Activated CD4-positive, alpha-beta T cell treated with anti-CD3 and anti-CD28 coated beads for 36 hours (primary cell): Measurements from ENCODE around the gene LRRC10B. TPM values are rescaled to one million over a fixed set of nuclear protein-coding genes. Genes with fewer than 3 reads are reported as not detected.
A peak's percentile ranks its signal among the peaks of the same experiment; 100 is the strongest.

ENCODE experiments used
- ATAC-seq: fragments of 200-7000 bp; cut with Tn5 transposase; one replicate; pipeline ENCODE4 v1.10.0; 2021; ENCODE audit warnings: mild to moderate bottlenecking, moderate library complexity
- CTCF ChIA-PET: fragments of 350-600 bp; sonication (Branson Sonifier 250); formaldehyde crosslinking; loops from one replicate; lab custom pipeline; 2021; ENCODE audit warnings: antibody characterized with exemption; lab: Charles Lee
- POLR2A ChIA-PET: fragments of 350-600 bp; sonication (Branson Sonifier 250); formaldehyde crosslinking; loops from one replicate; lab custom pipeline; 2021; ENCODE audit warnings: antibody characterized with exemption, inconsistent platforms; lab: Charles Lee
- DNase-seq: peaks from one replicate; pipeline ENCODE4 v3.0.0-alpha.2; 2020
- H3K27ac Mint-ChIP-seq: one replicate; pipeline ENCODE4 v1.8.0; 2021; ENCODE audit warnings: mixed read lengths
- H3K27me3 Mint-ChIP-seq: one replicate; pipeline ENCODE4 v1.8.0; 2021; ENCODE audit warnings: mixed read lengths
- H3K36me3 Mint-ChIP-seq: one replicate; pipeline ENCODE4 v1.8.0; 2021; ENCODE audit warnings: low read depth, mixed read lengths
- H3K4me1 Mint-ChIP-seq: one replicate; pipeline ENCODE4 v1.8.0; 2021; ENCODE audit warnings: mixed read lengths
- H3K4me3 Mint-ChIP-seq: one replicate; pipeline ENCODE4 v1.8.0; 2021; ENCODE audit warnings: mild to moderate bottlenecking, moderate library complexity, mixed read lengths
- H3K9me3 Mint-ChIP-seq: one replicate; pipeline ENCODE4 v1.8.0; 2021; ENCODE audit warnings: low read depth, mixed read lengths
- intact Hi-C, 2 experiments: fragments of 100-400 bp; cut with DNase I in 1 of 2; cut with micrococcal nuclease in 1 of 2; formaldehyde crosslinking; loops; one replicate each; pipeline versions ENCODE4 v1.14.2 to v1.15.1; 2022 to 2024; cut with DNase I, micrococcal nuclease
- total RNA-seq, 2 experiments: library from RNA; stranded (reverse); gene quantifications; one replicate each; pipeline ENCODE4 v1.2.3, GENCODE V29; 2021

Gene LRRC10B
- total RNA-seq, 2 experiments from 2014 or later: not detected

- no peak overlapping the region for H3K4me3 Mint-ChIP-seq
- ChIA-PET CTCF (interaction anchor here (0.7 to 2.0 kb wide), 6 partner anchors 11 to 118 kb away, joined by 3 to 9 read pairs (median 4); partner anchors contain the start of gene TMEM216), POLR2A (no interaction called here)
- no peak for ATAC-seq
- H3K36me3 Mint-ChIP-seq: no peaks in the 10 kb centered on the region
- DNase-seq: no peak
- intact Hi-C loops: no loop called here
- no peak overlapping the region for H3K27ac Mint-ChIP-seq
- H3K4me1 Mint-ChIP-seq: peaks cover 6% of the 10 kb centered on the region
- H3K27me3 Mint-ChIP-seq: peaks cover 36% of the 10 kb centered on the region
- no peaks in the 10 kb centered on the region for H3K9me3 Mint-ChIP-seq
Observed at GRCh38 chr11:61510166-61510919, 1.8 kb downstream of the LRRC10B start.

- ChIA-PET CTCF (interaction anchor here (0.7 to 1.8 kb wide), 4 partner anchors 10 to 65 kb away, joined by 3 to 9 read pairs (median 4); no protein-coding TSS in a partner anchor), POLR2A (no interaction called here)
- intact Hi-C loops: no loop called here
- DNase-seq: no peak
- no peak overlapping the region for H3K4me3 Mint-ChIP-seq
- H3K27ac Mint-ChIP-seq: no peak overlapping the region
- H3K36me3 Mint-ChIP-seq: no peaks in the 10 kb centered on the region
- no peaks in the 10 kb centered on the region for H3K9me3 Mint-ChIP-seq
- ATAC-seq: no peak
- H3K4me1 Mint-ChIP-seq: peaks cover 6% of the 10 kb centered on the region
- H3K27me3 Mint-ChIP-seq: peaks cover 36% of the 10 kb centered on the region
Observed at GRCh38 chr11:61510974-61511373, 2.4 kb downstream of the LRRC10B start.

- intact Hi-C loops: no loop called here
- ATAC-seq (no peak), DNase-seq (no peak)
- ChIA-PET POLR2A (no interaction called here), CTCF (interaction anchor here (0.8 to 1.8 kb wide), 5 partner anchors 10 to 1953 kb away, joined by 3 to 9 read pairs (median 5); no protein-coding TSS in a partner anchor)
- Mint-ChIP-seq H3K4me3 (no peak overlapping the region), H3K36me3 (no peaks in the 10 kb centered on the region), H3K9me3 (no peaks in the 10 kb centered on the region), H3K4me1 (peaks cover 6% of the 10 kb centered on the region), H3K27me3 (peaks cover 34% of the 10 kb centered on the region), H3K27ac (no peak overlapping the region)
Observed at GRCh38 chr11:61511383-61511782, 2.8 kb downstream of the LRRC10B start.

- ATAC-seq (no peak), DNase-seq (no peak)
- POLR2A ChIA-PET: interaction anchor here (0.5 kb wide), 1 partner anchor 74 kb away, joined by 5 read pairs; no protein-coding TSS in a partner anchor
- peaks cover 34% of the 10 kb centered on the region for H3K27me3 Mint-ChIP-seq
- intact Hi-C loops: no loop called here
- CTCF ChIA-PET: interaction anchor here (0.6 to 1.8 kb wide), 5 partner anchors 20 to 77 kb away, joined by 3 to 9 read pairs (median 4); no protein-coding TSS in a partner anchor
- no peaks in the 10 kb centered on the region for H3K36me3 Mint-ChIP-seq
- no peak overlapping the region for H3K4me3 Mint-ChIP-seq
- no peak overlapping the region for H3K27ac Mint-ChIP-seq
- H3K4me1 Mint-ChIP-seq: peaks cover 11% of the 10 kb centered on the region
- no peaks in the 10 kb centered on the region for H3K9me3 Mint-ChIP-seq
Observed at GRCh38 chr11:61512435-61512834, 3.9 kb downstream of the LRRC10B start.

DNA sequence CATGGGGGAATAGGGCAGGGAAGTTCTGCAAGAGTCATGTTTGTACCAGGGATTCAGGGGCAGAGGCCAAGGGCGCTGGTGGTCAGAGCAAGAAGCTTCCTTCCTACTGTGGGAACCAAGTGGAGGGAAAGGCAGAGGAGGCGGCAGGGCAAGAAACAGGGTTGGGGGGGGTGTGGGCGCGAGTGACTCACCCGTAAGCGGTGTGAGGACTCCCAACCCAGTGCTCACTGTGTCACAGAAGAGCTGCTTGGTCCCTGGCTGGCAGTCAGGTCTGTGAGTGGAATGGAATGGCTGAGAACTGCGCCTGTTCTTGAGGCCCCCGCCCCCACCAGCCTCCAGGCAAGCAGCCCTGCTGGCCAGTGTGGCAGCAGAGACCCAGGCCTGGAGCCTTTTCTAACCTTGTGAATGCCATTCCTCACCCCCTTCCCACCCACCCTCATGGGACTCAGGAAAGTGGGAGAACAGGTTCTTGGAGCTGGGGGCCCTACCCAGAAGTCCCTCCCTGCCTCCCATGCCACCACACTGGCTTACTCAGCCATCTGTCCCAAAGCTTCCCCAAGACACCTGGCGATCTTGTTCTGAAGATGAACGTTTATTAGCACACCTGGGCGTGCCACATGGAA is 4.7 kb downstream of the LRRC10B start:
- ChIA-PET POLR2A (no interaction called here), CTCF (interaction anchor here (0.6 to 1.6 kb wide), 5 partner anchors 11 to 62 kb away, joined by 3 to 5 read pairs (median 4); no protein-coding TSS in a partner anchor)
- peaks cover 6% of the 10 kb centered on the region for H3K4me1 Mint-ChIP-seq
- no peak for ATAC-seq
- H3K27me3 Mint-ChIP-seq: peaks cover 28% of the 10 kb centered on the region
- no peak overlapping the region for H3K27ac Mint-ChIP-seq
- intact Hi-C loops: no loop called here
- DNase-seq: no peak
- H3K36me3 Mint-ChIP-seq: no peaks in the 10 kb centered on the region
- no peak overlapping the region for H3K4me3 Mint-ChIP-seq
- no peaks in the 10 kb centered on the region for H3K9me3 Mint-ChIP-seq

GRCh38 chr11:61514050-61514917 is 5.7 kb downstream of the LRRC10B start:
- Mint-ChIP-seq H3K27ac (no peak overlapping the region), H3K27me3 (peaks cover 27% of the 10 kb centered on the region), H3K9me3 (no peaks in the 10 kb centered on the region), H3K36me3 (no peaks in the 10 kb centered on the region), H3K4me1 (peaks cover 6% of the 10 kb centered on the region), H3K4me3 (no peak overlapping the region)
- CTCF ChIA-PET: interaction anchor here (0.9 to 4.4 kb wide), 6 partner anchors 12 to 67 kb away, joined by 3 to 84 read pairs (median 4); no protein-coding TSS in a partner anchor
- DNase-seq (no peak), ATAC-seq (no peak)
- POLR2A ChIA-PET: interaction anchor here (0.6 kb wide), 1 partner anchor 84 kb away, joined by 3 read pairs; no protein-coding TSS in a partner anchor
- intact Hi-C loops: no loop called here

- Mint-ChIP-seq H3K36me3 (no peaks in the 10 kb centered on the region), H3K9me3 (no peaks in the 10 kb centered on the region), H3K4me3 (no peak overlapping the region), H3K27me3 (peaks cover 22% of the 10 kb centered on the region), H3K27ac (no peak overlapping the region), H3K4me1 (peaks cover 6% of the 10 kb centered on the region)
- ATAC-seq: no peak
- no peak for DNase-seq
- POLR2A ChIA-PET: no interaction called here
- intact Hi-C loops: no loop called here
- CTCF ChIA-PET: interaction anchor here (1.2 to 4.4 kb wide), 7 partner anchors 8 to 124 kb away, joined by 3 to 108 read pairs (median 13); a partner anchor contains a TSS
Observed at GRCh38 chr11:61515686-61516085, 7.1 kb downstream of the LRRC10B start.

- DNase-seq (peak; percentile 29), ATAC-seq (no peak)
- CTCF ChIA-PET: interaction anchor here (0.7 to 4.4 kb wide), 19 partner anchors 9 to 221 kb away, joined by 3 to 108 read pairs (median 9); partner anchors contain the start of genes TMEM216 and VWCE
- intact Hi-C loops: no loop called here
- Mint-ChIP-seq H3K27me3 (peaks cover 20% of the 10 kb centered on the region), H3K4me3 (no peak overlapping the region), H3K9me3 (no peaks in the 10 kb centered on the region), H3K4me1 (peaks cover 6% of the 10 kb centered on the region), H3K27ac (no peak overlapping the region), H3K36me3 (no peaks in the 10 kb centered on the region)
- POLR2A ChIA-PET: no interaction called here
Observed at GRCh38 chr11:61516191-61516590, 7.6 kb downstream of the LRRC10B start.

GRCh38 chr11:61516675-61517572 is 8.4 kb downstream of the LRRC10B start:
- Mint-ChIP-seq H3K27me3 (peaks cover 15% of the 10 kb centered on the region), H3K27ac (no peak overlapping the region), H3K36me3 (no peaks in the 10 kb centered on the region), H3K4me1 (peaks cover 6% of the 10 kb centered on the region), H3K4me3 (peak overlapping the region; percentile 2), H3K9me3 (no peaks in the 10 kb centered on the region)
- CTCF ChIA-PET: interaction anchor here (0.5 to 4.4 kb wide), 35 partner anchors 8 to 641 kb away, joined by 3 to 108 read pairs (median 4); partner anchors contain the start of genes LRRC10B, TMEM216 and VWCE
- ATAC-seq: peak; percentile 69
- intact Hi-C loops: loop anchor here (1.0 kb wide), 3 partner anchors 39 to 71 kb away; no protein-coding TSS in a partner anchor
- DNase-seq: peak; percentile 72
- POLR2A ChIA-PET: no interaction called here
